ENCODE results near the gene POC1A. TPM values are rescaled to one million over a fixed set of nuclear protein-coding genes. Genes with fewer than 3 reads are reported as not detected.
"Not testable (repeated sequence)": the region's sequence is repeated elsewhere in the genome, so short reads cannot be mapped to it uniquely, and the experiment has no call there.

The POC1A gene
- total and polyA plus RNA-seq, 12 donors, result 0.44 to 3.5 (median 1.1) TPM

DNA sequence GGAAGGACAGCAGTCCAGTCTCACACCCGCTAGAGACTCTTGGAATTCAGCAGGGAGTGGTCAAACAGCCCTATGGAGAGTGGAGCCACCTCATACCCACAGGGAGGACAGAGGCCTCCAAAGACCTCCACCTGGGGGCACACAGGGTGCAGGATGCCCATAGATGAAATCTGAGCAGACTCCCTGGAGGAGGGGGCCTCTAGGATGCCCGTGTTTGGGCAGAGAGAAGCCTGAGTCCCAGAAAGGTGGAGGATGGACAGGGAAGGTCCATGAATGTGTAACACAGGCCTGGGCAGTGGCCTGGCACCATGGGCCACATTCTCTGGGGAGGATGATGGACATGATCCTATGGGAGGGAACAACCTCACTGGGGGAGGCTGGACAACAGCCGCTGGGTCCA, 119.6 kb downstream of the POC1A start:
- TF ChIP-seq, protein P1, sequence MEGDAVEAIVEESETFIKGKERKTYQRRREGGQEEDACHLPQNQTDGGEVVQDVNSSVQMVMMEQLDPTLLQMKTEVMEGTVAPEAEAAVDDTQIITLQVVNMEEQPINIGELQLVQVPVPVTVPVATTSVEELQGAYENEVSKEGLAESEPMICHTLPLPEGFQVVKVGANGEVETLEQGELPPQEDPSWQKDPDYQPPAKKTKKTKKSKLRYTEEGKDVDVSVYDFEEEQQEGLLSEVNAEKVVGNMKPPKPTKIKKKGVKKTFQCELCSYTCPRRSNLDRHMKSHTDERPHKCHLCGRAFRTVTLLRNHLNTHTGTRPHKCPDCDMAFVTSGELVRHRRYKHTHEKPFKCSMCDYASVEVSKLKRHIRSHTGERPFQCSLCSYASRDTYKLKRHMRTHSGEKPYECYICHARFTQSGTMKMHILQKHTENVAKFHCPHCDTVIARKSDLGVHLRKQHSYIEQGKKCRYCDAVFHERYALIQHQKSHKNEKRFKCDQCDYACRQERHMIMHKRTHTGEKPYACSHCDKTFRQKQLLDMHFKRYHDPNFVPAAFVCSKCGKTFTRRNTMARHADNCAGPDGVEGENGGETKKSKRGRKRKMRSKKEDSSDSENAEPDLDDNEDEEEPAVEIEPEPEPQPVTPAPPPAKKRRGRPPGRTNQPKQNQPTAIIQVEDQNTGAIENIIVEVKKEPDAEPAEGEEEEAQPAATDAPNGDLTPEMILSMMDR (IDR thresholded peaks at IDR 0.05), result no peak
- no peaks in the 10 kb centered on the region for H3K27me3 ChIP-seq
- 90% methylated on average over 3 of the region's 3 CpGs for WGBS, 2 donors
- no peaks in the 10 kb centered on the region for H3K36me3 ChIP-seq
- no peak overlapping the region for H3K4me3 ChIP-seq
- intact Hi-C loops (cut with DNase I), result no loop called here
- DNase-seq, result peak in 1 of 2 donors; percentile 2
- ATAC-seq, result no peak
- no peaks in the 10 kb centered on the region for H3K9me3 ChIP-seq
- peaks cover 0 to 26% (median 8%) of the 10 kb centered on the region in 9 donors for H3K4me1 ChIP-seq
- no peak overlapping the region for H3K27ac ChIP-seq

DNA sequence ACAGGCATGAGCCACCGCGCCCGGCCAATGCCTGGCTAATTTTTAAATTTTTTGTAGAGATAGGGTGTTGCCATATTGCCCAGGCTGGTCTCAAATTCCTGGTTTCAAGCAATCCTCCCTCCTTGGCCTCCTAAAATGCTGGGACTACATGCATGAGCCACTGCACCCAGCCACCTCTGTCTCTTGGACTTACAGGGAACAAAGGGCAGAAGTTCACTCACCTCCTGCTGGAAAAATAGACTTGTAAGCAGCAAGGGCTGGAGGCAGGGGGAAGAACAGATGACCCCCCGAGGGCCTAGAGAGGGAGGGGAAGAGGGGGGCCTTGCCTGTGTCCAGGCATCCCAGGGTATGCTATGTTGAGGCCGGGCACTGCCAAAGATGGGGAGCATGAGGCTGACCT, 120.0 kb downstream of the POC1A start:
- no peaks in the 10 kb centered on the region for H3K27me3 ChIP-seq
- TF ChIP-seq, protein P1 (IDR thresholded peaks at IDR 0.05), result no peak
- peaks cover 0 to 24% (median 7%) of the 10 kb centered on the region in 9 donors for H3K4me1 ChIP-seq
- 93 to 95% methylated on average over 5 of the region's 5 CpGs for WGBS, 2 donors
- H3K9me3 ChIP-seq, result no peaks in the 10 kb centered on the region
- H3K4me3 ChIP-seq, result no peak overlapping the region
- DNase-seq (peak in 1 of 2 donors; percentile 1), ATAC-seq (no peak)
- H3K27ac ChIP-seq, result no peak overlapping the region
- no peaks in the 10 kb centered on the region for H3K36me3 ChIP-seq
- intact Hi-C loops (cut with DNase I), result no loop called here

DNA sequence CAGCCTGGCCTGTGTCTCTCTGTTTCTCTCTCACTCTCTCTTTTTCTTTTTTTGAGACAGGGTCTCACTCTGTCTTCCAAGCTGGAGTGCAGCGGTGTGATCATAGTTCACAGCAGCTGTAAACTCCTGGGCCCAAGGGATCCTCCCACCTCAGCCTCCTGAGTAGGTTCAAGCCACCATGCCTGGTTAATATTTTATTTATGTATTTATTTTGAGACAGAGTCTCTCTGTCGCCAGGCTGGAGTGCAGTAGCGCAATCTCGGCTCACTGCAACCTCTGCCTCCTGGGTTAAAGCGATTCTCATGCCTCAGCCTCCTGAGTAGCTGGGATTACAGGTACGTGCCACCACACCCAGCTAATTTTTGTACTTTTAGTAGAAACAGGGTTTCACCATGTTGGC, 120.5 kb downstream of the POC1A start:
- H3K4me3 ChIP-seq; ATAC-seq; H3K9me3 ChIP-seq; H3K36me3 ChIP-seq; DNase-seq; intact Hi-C loops (cut with DNase I); H3K27me3 ChIP-seq; H3K27ac ChIP-seq: not testable (repeated sequence)
- peaks cover 0 to 24% (median 10%) of the 10 kb centered on the region in 9 donors for H3K4me1 ChIP-seq
- 96 to 97% methylated on average over 6 of the region's 6 CpGs for WGBS, 2 donors

DNA sequence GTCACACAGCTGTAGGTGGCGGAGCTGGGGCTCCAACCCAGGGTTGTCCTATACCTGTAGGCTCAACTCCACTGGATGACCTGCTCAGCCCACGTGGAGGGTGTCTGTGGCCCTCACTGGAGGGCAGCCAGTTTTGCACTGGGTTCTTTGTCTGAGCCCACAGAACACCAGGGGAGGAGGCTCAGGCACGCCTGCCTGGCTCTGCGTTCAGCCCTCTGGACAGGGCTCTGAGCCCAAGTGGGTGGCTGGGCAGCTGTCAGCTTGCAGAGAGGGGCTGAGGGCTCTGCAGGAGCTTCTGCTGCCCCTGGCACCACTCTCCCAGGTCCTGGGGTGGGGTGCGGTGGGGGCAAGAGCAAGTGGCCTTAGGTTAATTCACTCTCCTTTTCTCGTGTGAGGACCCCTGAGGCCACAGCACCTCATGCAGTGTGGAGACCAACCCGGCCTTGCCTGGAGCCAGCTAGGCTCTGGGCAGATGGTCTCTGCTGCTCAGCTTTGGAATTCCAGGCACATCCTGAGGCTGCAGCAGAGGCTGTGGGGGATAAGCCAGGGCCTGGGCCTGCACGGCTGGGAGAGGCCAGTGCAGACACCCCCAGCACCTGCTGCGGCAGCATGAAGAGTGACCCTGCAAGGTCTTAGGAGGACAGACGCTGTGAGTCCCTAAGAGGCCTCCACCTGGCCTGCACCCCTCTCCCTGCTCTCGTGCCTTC, 121.4 kb downstream of the POC1A start:
- ATAC-seq, result peak in 2 of 8 donors; percentile 3
- intact Hi-C loops (cut with DNase I), result no loop called here
- peaks cover 0 to 30% (median 16%) of the 10 kb centered on the region in 9 donors for H3K4me1 ChIP-seq
- H3K9me3 ChIP-seq, result no peaks in the 10 kb centered on the region
- H3K27me3 ChIP-seq, result no peaks in the 10 kb centered on the region
- TF ChIP-seq, protein P1 (IDR thresholded peaks at IDR 0.05), result no peak
- no peak for DNase-seq
- 75 to 78% methylated on average over 11 of the region's 11 CpGs for WGBS, 2 donors
- H3K4me3 ChIP-seq, result no peak overlapping the region
- H3K36me3 ChIP-seq, result no peaks in the 10 kb centered on the region
- H3K27ac ChIP-seq, result peak overlapping the region in 2 of 10 donors; percentile 12 to 14

DNA sequence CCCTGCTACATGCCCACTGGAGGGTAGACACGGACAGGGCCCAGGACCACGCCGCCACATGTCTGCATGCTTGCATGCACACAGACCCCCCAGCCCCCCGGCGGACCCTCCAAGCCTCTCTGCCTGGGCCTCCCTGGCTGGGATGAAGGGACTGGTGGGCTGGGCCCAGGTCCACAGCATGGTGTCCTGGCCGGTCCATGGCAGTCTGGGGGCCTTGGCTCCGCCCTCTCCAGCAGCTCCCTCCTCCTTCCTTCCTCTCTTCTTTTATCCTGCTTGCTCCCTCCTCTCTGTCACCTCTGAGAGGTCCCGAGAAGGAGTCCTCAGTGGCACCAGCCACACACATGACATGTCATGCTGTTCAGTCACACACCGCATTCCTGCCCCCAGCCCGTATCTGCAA, 122.3 kb downstream of the POC1A start:
- no peak for DNase-seq
- Histone ChIP-seq H3K27ac (peak overlapping the region in 1 of 10 donors; percentile 12), H3K4me3 (no peak overlapping the region), H3K27me3 (no peaks in the 10 kb centered on the region), H3K9me3 (no peaks in the 10 kb centered on the region), H3K36me3 (no peaks in the 10 kb centered on the region), H3K4me1 (peaks cover 0 to 34% (median 16%) of the 10 kb centered on the region in 9 donors)
- intact Hi-C loops (cut with DNase I), result no loop called here
- ATAC-seq, result no peak
- 90 to 91% methylated on average over 9 to 10 of the region's 10 CpGs for WGBS, 2 donors
- TF ChIP-seq, protein P1 (IDR thresholded peaks at IDR 0.05), result no peak
